GM18909 (cell line): Measurements from ENCODE around the gene CBL.
"Not testable (repeated sequence)": the region's sequence is repeated elsewhere in the genome, so short reads cannot be mapped to it uniquely, and the experiment has no call there.

ENCODE experiments used
- ATAC-seq: cut with Tn5 transposase; IDR thresholded peaks from one replicate; pipeline ENCODE4 v1.9.1; 2021; ENCODE audit warnings: mild to moderate bottlenecking; ENCODE audit not compliant: unreplicated experiment, poor library complexity

CBL gene

GRCh38 chr11:119181677-119182412, 24.3 kb upstream of the CBL start:
- no peak for ATAC-seq

- not testable (repeated sequence) for ATAC-seq
Measured at GRCh38 chr11:119184399-119184798, 21.7 kb upstream of the CBL start.

- ATAC-seq: no peak
Measured at GRCh38 chr11:119185981-119186634, 20.0 kb upstream of the CBL start.

GRCh38 chr11:119187123-119187892, 18.8 kb upstream of the CBL start:
- no peak for ATAC-seq

GRCh38 chr11:119188067-119188466, 18.1 kb upstream of the CBL start:
- ATAC-seq: no peak

- ATAC-seq: no peak
Measured at GRCh38 chr11:119188887-119189286, 17.3 kb upstream of the CBL start.

GRCh38 chr11:119189393-119189792, 16.7 kb upstream of the CBL start:
- ATAC-seq: no peak

- ATAC-seq: no peak
Measured at GRCh38 chr11:119190531-119190930, 15.6 kb upstream of the CBL start.

GRCh38 chr11:119191265-119191664, 14.9 kb upstream of the CBL start:
- ATAC-seq: not testable (repeated sequence)

GRCh38 chr11:119192111-119192510, 14.0 kb upstream of the CBL start:
- ATAC-seq: no peak

- no peak for ATAC-seq
Measured at GRCh38 chr11:119193001-119193400, 13.1 kb upstream of the CBL start.

- no peak for ATAC-seq
Measured at GRCh38 chr11:119193626-119194025, 12.5 kb upstream of the CBL start.

GRCh38 chr11:119194811-119195440, 11.2 kb upstream of the CBL start:
- ATAC-seq: no peak

- no peak for ATAC-seq
Measured at GRCh38 chr11:119195680-119196079, 10.5 kb upstream of the CBL start.

- peak; percentile 62 for ATAC-seq
Measured at GRCh38 chr11:119196833-119197483, 9.2 kb upstream of the CBL start.

- no peak for ATAC-seq
Measured at GRCh38 chr11:119198925-119199324, 7.2 kb upstream of the CBL start.

GRCh38 chr11:119201236-119201635, 4.9 kb upstream of the CBL start:
- ATAC-seq: not testable (repeated sequence)

- no peak for ATAC-seq
Measured at GRCh38 chr11:119202554-119202953, 3.6 kb upstream of the CBL start.

- no peak for ATAC-seq
Measured at GRCh38 chr11:119204066-119204465, 2.1 kb upstream of the CBL start.

GRCh38 chr11:119205080-119205479, 1.1 kb upstream of the CBL start:
- no peak for ATAC-seq
